ENCODE results near the gene HDAC7.

- TF ChIP-seq, protein P1, sequence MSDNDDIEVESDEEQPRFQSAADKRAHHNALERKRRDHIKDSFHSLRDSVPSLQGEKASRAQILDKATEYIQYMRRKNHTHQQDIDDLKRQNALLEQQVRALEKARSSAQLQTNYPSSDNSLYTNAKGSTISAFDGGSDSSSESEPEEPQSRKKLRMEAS (IDR thresholded peaks at IDR 0.05) = no peak
- TF ChIP-seq, protein P2, sequence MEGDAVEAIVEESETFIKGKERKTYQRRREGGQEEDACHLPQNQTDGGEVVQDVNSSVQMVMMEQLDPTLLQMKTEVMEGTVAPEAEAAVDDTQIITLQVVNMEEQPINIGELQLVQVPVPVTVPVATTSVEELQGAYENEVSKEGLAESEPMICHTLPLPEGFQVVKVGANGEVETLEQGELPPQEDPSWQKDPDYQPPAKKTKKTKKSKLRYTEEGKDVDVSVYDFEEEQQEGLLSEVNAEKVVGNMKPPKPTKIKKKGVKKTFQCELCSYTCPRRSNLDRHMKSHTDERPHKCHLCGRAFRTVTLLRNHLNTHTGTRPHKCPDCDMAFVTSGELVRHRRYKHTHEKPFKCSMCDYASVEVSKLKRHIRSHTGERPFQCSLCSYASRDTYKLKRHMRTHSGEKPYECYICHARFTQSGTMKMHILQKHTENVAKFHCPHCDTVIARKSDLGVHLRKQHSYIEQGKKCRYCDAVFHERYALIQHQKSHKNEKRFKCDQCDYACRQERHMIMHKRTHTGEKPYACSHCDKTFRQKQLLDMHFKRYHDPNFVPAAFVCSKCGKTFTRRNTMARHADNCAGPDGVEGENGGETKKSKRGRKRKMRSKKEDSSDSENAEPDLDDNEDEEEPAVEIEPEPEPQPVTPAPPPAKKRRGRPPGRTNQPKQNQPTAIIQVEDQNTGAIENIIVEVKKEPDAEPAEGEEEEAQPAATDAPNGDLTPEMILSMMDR (IDR thresholded peaks at IDR 0.05; ENCODE audit: low read depth, low read length, missing input control) = no peak
These were observed 78.4 kb downstream of the HDAC7 start for GRCh38 chr12:47741340-47741703.

Data from liver (tissue), 2 donors.